NOMO-1 treated with dmso at 0.1 percent for 144 hours (cell line): ENCODE measurements around the gene WAS.
"Not testable (repeated sequence)": the region's sequence is repeated elsewhere in the genome, so short reads cannot be mapped to it uniquely, and the experiment has no call there.

Experiments used
- DNase-seq: peaks from one replicate; lab custom pipeline; 2025; ENCODE audit not compliant: unreplicated experiment; lab: John Stamatoyannopoulos, UW

WAS gene

GRCh38 chrX:48684134-48684533 lies 535 bp downstream of the WAS start:
- DNase-seq: no peak

- no peak for DNase-seq
Observed at GRCh38 chrX:48685416-48685815, 1.8 kb downstream of the WAS start.

GRCh38 chrX:48688531-48689150 lies 5.0 kb downstream of the WAS start:
- no peak for DNase-seq

- no peak for DNase-seq
Observed at GRCh38 chrX:48689208-48689920, 5.8 kb downstream of the WAS start.

- DNase-seq: not testable (repeated sequence)
Observed at GRCh38 chrX:48691746-48692145, 8.1 kb downstream of the WAS start.

- DNase-seq: no peak
Observed at GRCh38 chrX:48694776-48695533, 11.4 kb downstream of the WAS start.

- DNase-seq: no peak
Observed at GRCh38 chrX:48695534-48695896, 11.9 kb downstream of the WAS start.

GRCh38 chrX:48695925-48696300 lies 12.3 kb downstream of the WAS start:
- no peak for DNase-seq

- peak; percentile 71 for DNase-seq
Observed at GRCh38 chrX:48696301-48696908, 12.8 kb downstream of the WAS start, which contains the start of gene SUV39H1. TSS of gene SUV39H1 (plus strand) at chrX:48696734. CDS start at chrX:48696785, 51 bp downstream.

GRCh38 chrX:48696909-48697727 lies 13.5 kb downstream of the WAS start:
- peak; percentile 34 for DNase-seq

GRCh38 chrX:48698306-48698705 lies 14.7 kb downstream of the WAS start:
- no peak for DNase-seq

GRCh38 chrX:48700246-48700645 lies 16.6 kb downstream of the WAS start:
- no peak for DNase-seq

GRCh38 chrX:48700951-48701653 lies 17.5 kb downstream of the WAS start:
- no peak for DNase-seq

- DNase-seq: no peak
Observed at GRCh38 chrX:48702032-48702431, 18.4 kb downstream of the WAS start.

GRCh38 chrX:48702716-48703115 lies 19.1 kb downstream of the WAS start:
- no peak for DNase-seq

- no peak for DNase-seq
Observed at GRCh38 chrX:48703228-48703627, 19.6 kb downstream of the WAS start.

GRCh38 chrX:48703642-48704481 lies 20.3 kb downstream of the WAS start:
- DNase-seq: no peak

GRCh38 chrX:48705871-48706270 lies 22.3 kb downstream of the WAS start:
- no peak for DNase-seq

GRCh38 chrX:48709522-48710112 lies 26.0 kb downstream of the WAS start:
- DNase-seq: no peak
